Measurements from ENCODE around the gene SESN1.

DNA sequence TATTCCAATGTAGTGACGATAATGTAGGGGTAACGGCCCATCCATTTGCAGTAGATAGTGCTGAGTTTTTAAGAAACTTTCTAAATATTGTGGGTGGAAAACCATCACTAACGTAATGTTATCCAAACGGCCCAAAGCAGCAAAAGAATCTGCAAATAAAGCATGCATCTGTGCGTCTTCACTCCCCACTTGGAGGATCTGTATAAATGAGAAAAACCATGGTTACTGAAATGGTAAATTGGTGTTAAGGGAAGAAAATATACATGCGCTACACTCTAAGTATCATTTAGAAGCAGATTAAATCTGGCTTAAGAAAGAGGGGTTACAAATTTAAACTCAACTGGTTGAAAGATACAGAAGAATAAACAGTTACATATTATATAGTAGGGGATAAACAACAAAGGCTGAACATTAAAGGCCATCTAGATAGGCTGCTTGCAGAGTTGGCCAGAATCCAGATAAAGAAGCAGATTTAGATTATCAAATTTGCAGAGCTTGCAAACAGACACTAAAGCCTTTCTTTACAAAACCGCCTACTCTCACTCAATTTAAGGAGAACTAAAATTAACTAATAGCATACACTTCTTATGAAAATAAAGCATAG is 93.3 kb downstream of the SESN1 start:
- no peak for TF ChIP-seq POLR2A (IDR thresholded peaks at IDR 0.05; ENCODE audit: low read depth, low read length)
- no peak for TF ChIP-seq POLR2AphosphoS5 (IDR thresholded peaks at IDR 0.05; ENCODE audit: low read depth, low read length)

Measured in GM12892 (cell line).